ENCODE measurements around the gene USP13. TPM values are rescaled to one million over a fixed set of nuclear protein-coding genes. Genes with fewer than 3 reads are reported as not detected.

The USP13 gene
- polyA plus RNA-seq, 3 donors, result 0.31 to 1.6 (median 1.2) TPM

GRCh38 chr3:179697736-179698332 lies 45.0 kb downstream of the USP13 start:
- no peak overlapping the region for H3K9ac ChIP-seq (ENCODE audit: insufficient read depth, low read length, poor library complexity, severe bottlenecking)
- no peak for TF ChIP-seq CTCF (IDR thresholded peaks at IDR 0.05)
- Mint-ChIP-seq H3K36me3 (peaks cover 0 to 9% of the 10 kb centered on the region in 2 donors), H3K9me3 (no peaks in the 10 kb centered on the region), H3K4me1 (peaks cover 54% of the 10 kb centered on the region), H3K4me3 (peak overlapping the region; percentile 21 to 69), H3K27ac (peak overlapping the region in 6 of 7 donors; percentile 37 to 86 (median 80)), H3K27me3 (ENCODE audit: low read depth in 3 of 3) (peaks cover 0 to 4% (median 0%) of the 10 kb centered on the region in 3 donors)
- no peaks in the 10 kb centered on the region for H3K79me2 ChIP-seq (ENCODE audit: insufficient read depth, low read length)
- peak overlapping the region in 1 of 2 donors; percentile 61 for H3K27ac ChIP-seq (ENCODE audit: low read depth in 1 of 2, low read length in 2 of 2)
- H3K4me2 ChIP-seq (replicated peaks; ENCODE audit: extremely low read depth, low read length, poor library complexity, severe bottlenecking), result peak overlapping the region; percentile 55
- peak overlapping the region; percentile 44 for H2AFZ ChIP-seq (ENCODE audit: insufficient read depth, low read depth, low read length, poor library complexity, severe bottlenecking)
- H3K4me3 ChIP-seq (replicated peaks in 1 of 3; ENCODE audit: low read depth in 2 of 3, low read length in 3 of 3), result peak overlapping the region in 1 of 3 experiments; percentile 29
- no peaks in the 10 kb centered on the region for H3K27me3 ChIP-seq (ENCODE audit: control insufficient read depth in 2 of 2, insufficient read depth in 2 of 2, low read length in 2 of 2)
- H3K4me1 ChIP-seq (ENCODE audit: control insufficient read depth in 1 of 2, insufficient read depth in 2 of 2, low read length in 2 of 2), result peaks cover 40 to 58% of the 10 kb centered on the region in 2 donors
- DNase-seq, result peak in 2 of 3 donors; percentile 15 to 25
- no CpG with 5 or more reads among the region's 2 CpGs for WGBS (ENCODE audit: insufficient coverage)
- no peaks in the 10 kb centered on the region for H4K20me1 ChIP-seq (ENCODE audit: insufficient read depth, low read length)
- no peaks in the 10 kb centered on the region for H3K9me3 ChIP-seq (replicated peaks in 1 of 2; ENCODE audit: control insufficient read depth in 1 of 2, insufficient read depth in 1 of 2, low read length in 2 of 2)
- no peaks in the 10 kb centered on the region for H3K36me3 ChIP-seq (replicated peaks in 1 of 2; ENCODE audit: control insufficient read depth in 1 of 2, insufficient read depth in 2 of 2, low read length in 2 of 2)
- intact Hi-C loops (cut with micrococcal nuclease), result no loop called here

- no peak overlapping the region for H3K27ac Mint-ChIP-seq
- peaks cover 42% of the 10 kb centered on the region for H3K4me1 Mint-ChIP-seq
- peaks cover 0 to 2% (median 0%) of the 10 kb centered on the region in 3 donors for H3K27me3 Mint-ChIP-seq (ENCODE audit: low read depth in 3 of 3)
These were observed 47.9 kb downstream of the USP13 start for GRCh38 chr3:179700716-179701115.

More at GRCh38 chr3:179700716-179701115, 47.9 kb downstream of the USP13 start:
- DNase-seq, result no peak
- Histone ChIP-seq H4K20me1 (ENCODE audit: insufficient read depth, low read length) (no peaks in the 10 kb centered on the region), H3K27me3 (ENCODE audit: control insufficient read depth in 2 of 2, insufficient read depth in 2 of 2, low read length in 2 of 2) (no peaks in the 10 kb centered on the region), H3K9ac (ENCODE audit: insufficient read depth, low read length, poor library complexity, severe bottlenecking) (no peak overlapping the region), H3K79me2 (ENCODE audit: insufficient read depth, low read length) (no peaks in the 10 kb centered on the region), H3K36me3 (replicated peaks in 1 of 2; ENCODE audit: control insufficient read depth in 1 of 2, insufficient read depth in 2 of 2, low read length in 2 of 2) (no peaks in the 10 kb centered on the region), H3K4me3 (replicated peaks in 1 of 3; ENCODE audit: low read depth in 2 of 3, low read length in 3 of 3) (no peak overlapping the region), H3K27ac (ENCODE audit: low read depth in 1 of 2, low read length in 2 of 2) (no peak overlapping the region), H3K9me3 (replicated peaks in 1 of 2; ENCODE audit: control insufficient read depth in 1 of 2, insufficient read depth in 1 of 2, low read length in 2 of 2) (no peaks in the 10 kb centered on the region), H2AFZ (ENCODE audit: insufficient read depth, low read depth, low read length, poor library complexity, severe bottlenecking) (no peak overlapping the region), H3K4me2 (replicated peaks; ENCODE audit: extremely low read depth, low read length, poor library complexity, severe bottlenecking) (no peak overlapping the region), H3K4me1 (ENCODE audit: control insufficient read depth in 1 of 2, insufficient read depth in 2 of 2, low read length in 2 of 2) (peaks cover 29 to 43% of the 10 kb centered on the region in 2 donors)
- no peaks in the 10 kb centered on the region for H3K9me3 Mint-ChIP-seq
- no peak overlapping the region for H3K4me3 Mint-ChIP-seq
- TF ChIP-seq CTCF (IDR thresholded peaks at IDR 0.05), result no peak
- intact Hi-C loops (cut with micrococcal nuclease), result no loop called here
- peaks cover 0 to 4% of the 10 kb centered on the region in 2 donors for H3K36me3 Mint-ChIP-seq
- no CpG with 5 or more reads among the region's 4 CpGs for WGBS (ENCODE audit: insufficient coverage)
